IMR-90 (cell line): ENCODE data around the gene ABCF3. TPM values are rescaled to one million over a fixed set of nuclear protein-coding genes. Genes with fewer than 3 reads are reported as not detected.

ENCODE experiments used
- ATAC-seq: fragments of 200-7000 bp; cut with Tn5 transposase; 2 replicates; pipeline ENCODE4 v1.9.1; 2020; ENCODE audit warnings: low read depth, mild to moderate bottlenecking, moderate library complexity
- BruUV-seq: library from RNA; stranded (reverse); fragments of 400-500 nt; replicated peaks from 2 replicates; lab custom pipeline; 2021; lab: Mats Ljungman, UMichigan
- CTCF ChIA-PET: fragments of 300-600 bp; formaldehyde crosslinking; extraction: SDS; loops from one replicate; lab custom pipeline; 2021; ENCODE audit warnings: antibody characterized with exemption; lab: Yijun Ruan, JAX
- POLR2A ChIA-PET: fragments of 300-600 bp; sonication (Branson Sonifier 250); formaldehyde crosslinking; loops from one replicate; lab custom pipeline; 2022; ENCODE audit warnings: antibody characterized with exemption; ENCODE audit not compliant: unreplicated experiment; lab: Charles Lee
- DNase-seq: peaks from one replicate; pipeline ENCODE4 v3.0.0; 2013
- H2AFZ ChIP-seq: replicated peaks from 2 replicates; pipeline ENCODE3; 2013; ENCODE audit warnings: low read length, mild to moderate bottlenecking; ENCODE audit not compliant: poor library complexity
- H2AK5ac ChIP-seq: 2 replicates; pipeline ENCODE4 v1.6.1; 2013; ENCODE audit warnings: low read depth, low read length, inconsistent platforms
- H2AK9ac ChIP-seq: replicated peaks from 2 replicates; pipeline ENCODE3; 2013; ENCODE audit warnings: mild to moderate bottlenecking, low read depth, low read length, moderate library complexity; ENCODE audit not compliant: poor library complexity
- H2BK120ac ChIP-seq: 2 replicates; pipeline ENCODE4 v1.6.1; 2013; ENCODE audit warnings: low read depth, low read length, inconsistent platforms
- H2BK15ac ChIP-seq: 3 replicates; pipeline ENCODE4 v1.6.1; 2013; ENCODE audit warnings: low read depth, low read length, inconsistent platforms
- H2BK20ac ChIP-seq: 2 replicates; pipeline ENCODE4 v1.6.1; 2013; ENCODE audit warnings: low read depth, mild to moderate bottlenecking, inconsistent platforms, low read length, moderate library complexity
- H2BK5ac ChIP-seq: 2 replicates; pipeline ENCODE4 v1.6.1; 2013; ENCODE audit warnings: mild to moderate bottlenecking, low read depth, low read length, inconsistent platforms; ENCODE audit not compliant: poor library complexity, severe bottlenecking
- H3K14ac ChIP-seq: replicated peaks from 2 replicates; pipeline ENCODE4 v1.6.1; 2013; ENCODE audit warnings: low read depth, low read length, inconsistent platforms
- H3K18ac ChIP-seq: 2 replicates; pipeline ENCODE4 v1.6.1; 2013; ENCODE audit warnings: low read depth, low read length, control low read depth
- H3K23ac ChIP-seq: 2 replicates; pipeline ENCODE4 v1.6.1; 2013; ENCODE audit warnings: low read depth, low read length, inconsistent platforms
- H3K27ac ChIP-seq: 2 replicates; pipeline ENCODE4 v1.5.1; 2013; ENCODE audit warnings: mild to moderate bottlenecking, control low read depth, low read length; ENCODE audit not compliant: insufficient read depth
- H3K27me3 ChIP-seq: 2 replicates; pipeline ENCODE4 v1.6.1; 2013; ENCODE audit warnings: low read length; ENCODE audit not compliant: control insufficient read depth, insufficient read depth
- H3K36me3 ChIP-seq: 2 replicates; pipeline ENCODE4 v1.6.1; 2013; ENCODE audit warnings: low read length, mixed read lengths; ENCODE audit not compliant: control insufficient read depth, insufficient read depth
- H3K4ac ChIP-seq: 2 replicates; pipeline ENCODE4 v1.6.1; 2013; ENCODE audit warnings: low read depth, low read length, inconsistent platforms
- H3K4me1 ChIP-seq: 2 replicates; pipeline ENCODE4 v1.6.1; 2013; ENCODE audit warnings: low read length, mixed read lengths; ENCODE audit not compliant: control insufficient read depth, insufficient read depth
- H3K4me2 ChIP-seq: 2 replicates; pipeline ENCODE4 v1.6.1; 2013; ENCODE audit warnings: low read depth, mild to moderate bottlenecking, control low read depth, low read length, moderate library complexity
- H3K4me3 ChIP-seq: 2 replicates; pipeline ENCODE4 v1.5.1; 2013; ENCODE audit warnings: low read depth, mild to moderate bottlenecking, control low read depth, low read length, moderate library complexity; ENCODE audit not compliant: insufficient read depth
- H3K56ac ChIP-seq: 2 replicates; pipeline ENCODE4 v1.6.1; 2013; ENCODE audit warnings: low read length, inconsistent platforms; ENCODE audit not compliant: insufficient read depth; ENCODE audit errors: extremely low read depth
- H3K79me1 ChIP-seq, 2 experiments: 2 replicates each; pipeline ENCODE4 v1.6.1; 2013; ENCODE audit warnings: low read length in 2 of 2, inconsistent platforms in 1 of 2, low read depth in 1 of 2
- H3K9ac ChIP-seq: 2 replicates; pipeline ENCODE4 v1.6.1; 2013; ENCODE audit warnings: low read depth, low read length, control low read depth
- H3K9me1 ChIP-seq: 2 replicates; pipeline ENCODE4 v1.6.1; 2013; ENCODE audit warnings: low read length, inconsistent platforms; ENCODE audit not compliant: insufficient read depth
- H3K9me3 ChIP-seq: 2 replicates; pipeline ENCODE4 v1.6.1; 2013; ENCODE audit warnings: low read length; ENCODE audit not compliant: control insufficient read depth, insufficient read depth
- H4K20me1 ChIP-seq: 2 replicates; pipeline ENCODE4 v1.6.1; 2013; ENCODE audit warnings: low read length, inconsistent platforms; ENCODE audit not compliant: insufficient read depth
- H4K5ac ChIP-seq: 2 replicates; pipeline ENCODE4 v1.6.1; 2013; ENCODE audit warnings: mild to moderate bottlenecking, low read depth, low read length, control low read depth
- H4K8ac ChIP-seq, 2 experiments: 2 replicates each; pipeline ENCODE4 v1.6.1; 2013; ENCODE audit warnings: low read depth in 2 of 2, low read length in 2 of 2, control low read depth in 1 of 2, inconsistent platforms in 1 of 2
- H4K91ac ChIP-seq: 2 replicates; pipeline ENCODE4 v1.6.1; 2013; ENCODE audit warnings: low read depth, low read length, inconsistent platforms; ENCODE audit not compliant: insufficient read depth
- BHLHE40 ChIP-seq: fragments of 150-350 bp; IDR thresholded peaks from 2 replicates; pipeline ENCODE4 v1.6.1; 2016; ENCODE audit warnings: mild to moderate bottlenecking, low read depth, low read length
- CEBPB ChIP-seq: IDR thresholded peaks from 2 replicates; pipeline ENCODE4 v1.6.1; 2012; ENCODE audit warnings: low read depth, low read length, improper control_type of control experiment
- CHD1 ChIP-seq: IDR thresholded peaks from 2 replicates; pipeline ENCODE4 v1.6.1; 2012; ENCODE audit warnings: low read depth, low read length, improper control_type of control experiment
- CTCF ChIP-seq: conservative IDR thresholded peaks from 2 replicates; pipeline ENCODE4 v1.5.1; 2012; ENCODE audit warnings: mild to moderate bottlenecking, low read depth, low read length, improper control_type of control experiment
- ELK1 ChIP-seq: fragments of 150-350 bp; IDR thresholded peaks from 2 replicates; pipeline ENCODE4 v1.6.1; 2016; ENCODE audit warnings: low read depth, mild to moderate bottlenecking, low read length, moderate library complexity, borderline replicate concordance
- FOS ChIP-seq: fragments of 150-350 bp; IDR thresholded peaks from 2 replicates; pipeline ENCODE4 v1.6.1; 2016; ENCODE audit warnings: low read depth, low read length
- MAFK ChIP-seq: IDR thresholded peaks from 2 replicates; pipeline ENCODE4 v1.6.1; 2012; ENCODE audit warnings: low read depth, low read length, improper control_type of control experiment
- MAZ ChIP-seq: IDR thresholded peaks from 2 replicates; pipeline ENCODE4 v1.6.1; 2012; ENCODE audit warnings: low read depth, mild to moderate bottlenecking, low read length, improper control_type of control experiment, moderate library complexity, borderline replicate concordance
- MXI1 ChIP-seq: IDR thresholded peaks from 2 replicates; pipeline ENCODE4 v1.6.1; 2012; ENCODE audit warnings: low read depth, mild to moderate bottlenecking, low read length, moderate library complexity, borderline replicate concordance
- NFE2L2 ChIP-seq: fragments of 150-350 bp; IDR thresholded peaks from 2 replicates; pipeline ENCODE4 v1.6.1; 2016; ENCODE audit warnings: low read depth, mild to moderate bottlenecking, low read length
- POLR2A ChIP-seq: IDR thresholded peaks from 2 replicates; pipeline ENCODE4 v1.6.1; 2012; ENCODE audit warnings: mild to moderate bottlenecking, low read depth, low read length
- RAD21 ChIP-seq: IDR thresholded peaks from 2 replicates; pipeline ENCODE4 v1.6.1; 2012; ENCODE audit warnings: low read length, improper control_type of control experiment
- RCOR1 ChIP-seq: IDR thresholded peaks from 2 replicates; pipeline ENCODE4 v1.6.1; 2012; ENCODE audit warnings: mild to moderate bottlenecking, low read length, improper control_type of control experiment; ENCODE audit not compliant: insufficient replicate concordance
- RFX5 ChIP-seq: IDR thresholded peaks from 2 replicates; pipeline ENCODE4 v1.8.0; 2012; ENCODE audit warnings: low read depth, mild to moderate bottlenecking, low read length, moderate library complexity
- SMC3 ChIP-seq: fragments of 150-350 bp; IDR thresholded peaks from 2 replicates; pipeline ENCODE4 v1.6.1; 2016; ENCODE audit warnings: low read depth, mild to moderate bottlenecking, antibody characterized with exemption, low read length, moderate library complexity
- USF2 ChIP-seq: fragments of 150-350 bp; IDR thresholded peaks from 2 replicates; pipeline ENCODE4 v1.6.1; 2017; ENCODE audit warnings: mild to moderate bottlenecking, antibody characterized with exemption, low read length, low read depth
- WGBS, 2 experiments: methylation state at CpG; one replicate each; pipeline versions ENCODE4 v1.1.5 to v1.1.7; 2013; ENCODE audit warnings: missing lambda C conversion rate in 2 of 2; ENCODE audit not compliant: insufficient read length in 1 of 2; ENCODE audit errors: extremely low coverage in 2 of 2; 5-methylcytosine and 5-hydroxymethylcytosine counted together
- dilution Hi-C: fragments of 300-500 bp; cut with HindIII; formaldehyde crosslinking; loops from one replicate; pipeline ENCODE4 v1.14.3; 2018; ENCODE audit warnings: low sequenced_read_pairs; ENCODE audit not compliant: unreplicated experiment
- in situ Hi-C: fragments of 300-500 bp; cut with MboI; formaldehyde crosslinking; loops from 3 replicates; pipeline ENCODE4 v1.14.3; 2019; ENCODE audit warnings: low sequenced_read_pairs, inconsistent platforms, mixed read lengths
- intact Hi-C: fragments of 100-400 bp; cut with micrococcal nuclease; formaldehyde crosslinking; loops from 2 replicates; pipeline ENCODE4 v1.10.0; 2022
- polyA plus RNA-seq, 3 experiments: library from polyadenylated mRNA; depleted of rRNA; stranded (reverse); fragments of >200 nt; gene quantifications; 2 replicates each; pipeline ENCODE4 v1.2.3, GENCODE V29; 2012; ENCODE audit warnings: low replicate concordance in 1 of 3
- total RNA-seq: library from RNA; depleted of rRNA; stranded (reverse); fragments of >200 nt; gene quantifications from 2 replicates; pipeline ENCODE4 v1.2.3, GENCODE V29; 2012

The ABCF3 gene
- total and polyA plus RNA-seq, 2 of the 4 experiments (the other 2 are of a cell fraction): 36.9 to 59.2 TPM

DNA sequence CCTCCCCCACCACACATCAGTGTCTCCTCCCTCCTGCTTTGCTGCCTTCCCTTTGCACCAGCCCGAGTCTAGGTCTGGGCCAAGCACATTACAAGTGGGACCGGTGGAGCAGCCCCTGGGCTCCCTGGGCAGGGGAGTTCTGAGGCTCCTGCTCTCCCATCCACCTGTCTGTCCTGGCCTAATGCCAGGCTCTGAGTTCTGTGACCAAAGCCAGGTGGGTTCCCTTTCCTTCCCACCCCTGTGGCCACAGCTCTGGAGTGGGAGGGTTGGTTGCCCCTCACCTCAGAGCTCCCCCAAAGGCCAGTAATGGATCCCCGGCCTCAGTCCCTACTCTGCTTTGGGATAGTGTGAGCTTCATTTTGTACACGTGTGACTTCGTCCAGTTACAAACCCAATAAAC is 2.3 kb upstream of the ABCF3 start:
- dilution Hi-C loops (no loop called here), in situ Hi-C loops (no loop called here), intact Hi-C loops (no loop called here)
- H3K9me1 ChIP-seq: peaks cover 13% of the 10 kb centered on the region; the same call in 1 of the 2 replicates
- H2BK20ac ChIP-seq: no peak overlapping the region
- H3K9me3 ChIP-seq: no peaks in the 10 kb centered on the region
- TF ChIP-seq RFX5 (no peak), NFE2L2 (no peak), RCOR1 (no peak), POLR2A (no peak), FOS (no peak), SMC3 (no peak), CEBPB (no peak), CHD1 (no peak), BHLHE40 (no peak), MAZ (no peak), MAFK (no peak), CTCF (no peak), MXI1 (no peak), ELK1 (no peak), USF2 (no peak), RAD21 (no peak)
- H3K4me1 ChIP-seq: peaks cover 3% of the 10 kb centered on the region; the same call in 1 of the 2 replicates
- no peaks in the 10 kb centered on the region for H3K27me3 ChIP-seq
- H3K27ac ChIP-seq: no peak overlapping the region
- CTCF ChIA-PET: interaction anchor here (0.6 kb wide), 1 partner anchor 34 kb away, joined by 5 read pairs; no protein-coding TSS in a partner anchor
- no peak overlapping the region for H3K4me2 ChIP-seq
- no peak overlapping the region for H2BK120ac ChIP-seq
- H2BK15ac ChIP-seq: no peak overlapping the region
- H3K79me1 ChIP-seq: peaks cover 41 to 67% of the 10 kb centered on the region in 2 experiments
- H3K56ac ChIP-seq: no peak overlapping the region
- POLR2A ChIA-PET: interaction anchor here (0.6 kb wide), 1 partner anchor 37 kb away, joined by 3 read pairs; no protein-coding TSS in a partner anchor
- no peak overlapping the region for H2AK9ac ChIP-seq
- H4K20me1 ChIP-seq: peaks cover 42% of the 10 kb centered on the region
- H4K8ac ChIP-seq: no peak overlapping the region
- no peak overlapping the region for H3K4ac ChIP-seq
- no peak for ATAC-seq
- H4K5ac ChIP-seq: no peak overlapping the region
- TSS peak; percentile 76 for BruUV-seq
- peaks cover 65% of the 10 kb centered on the region for H3K36me3 ChIP-seq
- no peak overlapping the region for H2BK5ac ChIP-seq
- no peak for DNase-seq
- H3K23ac ChIP-seq: no peak overlapping the region
- no peak overlapping the region for H2AK5ac ChIP-seq
- no peak overlapping the region for H2AFZ ChIP-seq
- WGBS, 2 experiments: no CpG with 5 or more reads among the region's 5 CpGs
- H3K4me3 ChIP-seq: no peak overlapping the region
- no peak overlapping the region for H3K14ac ChIP-seq
- H3K9ac ChIP-seq: no peak overlapping the region
- no peak overlapping the region for H4K91ac ChIP-seq
- H3K18ac ChIP-seq: no peak overlapping the region
